H1 (cell line): ENCODE data around the gene TXNL4A. TPM values are rescaled to one million over a fixed set of nuclear protein-coding genes. Genes with fewer than 3 reads are reported as not detected.

Experiments
- CTCF ChIA-PET: fragments of 300-600 bp; sonication (Branson Sonifier 250); formaldehyde crosslinking; loops from one replicate; lab custom pipeline; 2021; ENCODE audit not compliant: partially characterized antibody; lab: Charles Lee
- POLR2A ChIA-PET: fragments of 300-600 bp; sonication (Branson Sonifier 250); formaldehyde crosslinking; loops from one replicate; lab custom pipeline; 2021; ENCODE audit warnings: inconsistent platforms; ENCODE audit not compliant: partially characterized antibody; lab: Charles Lee
- DNase-seq, 2 experiments: peaks; one replicate each; pipeline versions ENCODE4 v3.0.0 to v3.0.0-alpha.2; 2010 to 2022; ENCODE audit warnings: low spot score in 2 of 2, low read depth in 1 of 2, mixed read lengths in 1 of 2
- FAIRE-seq: peaks from 2 replicates; lab custom pipeline; 2011; peaks lifted over from hg19 to GRCh38; lab: Jason Lieb, UNC
- H2AFZ ChIP-seq: 2 replicates; pipeline ENCODE4 v1.8.1; 2012; ENCODE audit warnings: low read length, inconsistent platforms
- H2AK5ac ChIP-seq: 2 replicates; pipeline ENCODE4 v1.6.1; 2013; ENCODE audit warnings: low read depth, low read length
- H2BK120ac ChIP-seq: replicated peaks from 2 replicates; pipeline ENCODE3; 2013; ENCODE audit warnings: low read depth, low read length, inconsistent platforms
- H2BK12ac ChIP-seq: 2 replicates; pipeline ENCODE4 v1.6.1; 2013; ENCODE audit warnings: low read depth, low read length
- H2BK15ac ChIP-seq: 2 replicates; pipeline ENCODE4 v1.6.1; 2013; ENCODE audit warnings: low read length
- H2BK20ac ChIP-seq: 2 replicates; pipeline ENCODE4 v1.6.1; 2013; ENCODE audit warnings: low read length
- H2BK5ac ChIP-seq: 2 replicates; pipeline ENCODE4 v1.6.1; 2013; ENCODE audit warnings: low read depth, low read length
- H3K14ac ChIP-seq: 2 replicates; pipeline ENCODE4 v1.6.1; 2013; ENCODE audit warnings: inconsistent platforms; ENCODE audit not compliant: insufficient read length
- H3K18ac ChIP-seq: 2 replicates; pipeline ENCODE4 v1.6.1; 2013; ENCODE audit warnings: low read length; ENCODE audit errors: extremely low read depth
- H3K23ac ChIP-seq: 2 replicates; pipeline ENCODE4 v1.6.1; 2013; ENCODE audit warnings: inconsistent platforms; ENCODE audit not compliant: insufficient read length
- H3K23me2 ChIP-seq: 2 replicates; pipeline ENCODE4 v1.6.1; 2013; ENCODE audit warnings: low read depth, low read length
- H3K27ac ChIP-seq: 2 replicates; pipeline ENCODE4 v1.6.1; 2011; ENCODE audit warnings: low read depth, low read length, inconsistent platforms
- H3K27me3 ChIP-seq, 4 experiments: replicated peaks in 1 of 4; 1 replicate in 1 of 4; 2 replicates in 3 of 4; pipeline versions ENCODE4 v1.6.1 to v1.8.1; 2011 to 2013; ENCODE audit warnings: low read length in 3 of 4, mild to moderate bottlenecking in 3 of 4, inconsistent platforms in 2 of 4, mixed read lengths in 2 of 4, moderate library complexity in 1 of 4; ENCODE audit not compliant: control insufficient read depth in 3 of 4, insufficient read depth in 3 of 4; ENCODE audit errors: extremely low read depth in 1 of 4
- H3K36me3 ChIP-seq, 4 experiments: 2 replicates each; pipeline versions ENCODE4 v1.6.1 to v1.8.1; 2011 to 2013; ENCODE audit warnings: mild to moderate bottlenecking in 4 of 4, low read length in 3 of 4, moderate library complexity in 2 of 4, control low read depth in 1 of 4, inconsistent platforms in 1 of 4; ENCODE audit not compliant: insufficient read depth in 4 of 4, control insufficient read depth in 2 of 4
- H3K4ac ChIP-seq: replicated peaks from 2 replicates; pipeline ENCODE3; 2013; ENCODE audit warnings: low read length, low read depth, mixed read lengths, inconsistent platforms; ENCODE audit not compliant: insufficient read length
- H3K4me1 ChIP-seq, 4 experiments: replicated peaks in 1 of 4; 1 replicate in 1 of 4; 2 replicates in 3 of 4; pipeline versions ENCODE4 v1.6.1 to v1.8.1; 2011 to 2013; ENCODE audit warnings: low read length in 3 of 4, inconsistent platforms in 2 of 4, mixed read lengths in 1 of 4; ENCODE audit not compliant: insufficient read depth in 4 of 4, control insufficient read depth in 3 of 4
- H3K4me2 ChIP-seq, 2 experiments: 2 replicates each; pipeline versions ENCODE4 v1.6.1 to v1.8.1; 2011 to 2013; ENCODE audit warnings: low read depth in 2 of 2, low read length in 2 of 2, control low read depth in 1 of 2, inconsistent platforms in 1 of 2, mild to moderate bottlenecking in 1 of 2; ENCODE audit not compliant: insufficient read depth in 1 of 2
- H3K4me3 ChIP-seq, 4 experiments: fragments of 200-600, 300-600 bp in 1 of 4; sonication (generic), shearing (Covaris generic), sonication (Bioruptor Twin) in 1 of 4; 2 replicates each; pipeline versions ENCODE4 v1.5.1 to v1.8.1; 2011 to 2016; ENCODE audit warnings: low read length in 4 of 4, low read depth in 3 of 4, control low read depth in 2 of 4, inconsistent platforms in 2 of 4, mild to moderate bottlenecking in 2 of 4, mixed read lengths in 1 of 4, moderate library complexity in 1 of 4; ENCODE audit not compliant: insufficient read depth in 2 of 4; ENCODE audit errors: extremely low read depth in 1 of 4
- H3K56ac ChIP-seq: replicated peaks from 2 replicates; pipeline ENCODE3; 2013; ENCODE audit warnings: low read depth, mild to moderate bottlenecking, mixed read lengths, low read length, inconsistent platforms; ENCODE audit not compliant: insufficient read length
- H3K79me1 ChIP-seq: 2 replicates; pipeline ENCODE4 v1.6.1; 2013; ENCODE audit warnings: low read depth, low read length, control low read depth
- H3K79me2 ChIP-seq, 2 experiments: 2 replicates each; pipeline versions ENCODE4 v1.6.1 to v1.8.1; 2012 to 2013; ENCODE audit warnings: low read length in 2 of 2, mild to moderate bottlenecking in 2 of 2, inconsistent platforms in 1 of 2; ENCODE audit not compliant: insufficient read depth in 2 of 2, control insufficient read depth in 1 of 2
- H3K9ac ChIP-seq, 4 experiments: replicated peaks in 1 of 4; 1 replicate in 1 of 4; 2 replicates in 3 of 4; pipeline versions ENCODE4 v1.6.1 to v1.8.1; 2011 to 2013; ENCODE audit warnings: low read depth in 3 of 4, low read length in 3 of 4, control low read depth in 2 of 4, mild to moderate bottlenecking in 2 of 4, moderate library complexity in 2 of 4, inconsistent platforms in 1 of 4; ENCODE audit errors: extremely low read depth in 1 of 4
- H3K9me3 ChIP-seq, 2 experiments: 2 replicates each; pipeline versions ENCODE4 v1.6.1 to v1.8.1; 2012 to 2013; ENCODE audit warnings: mild to moderate bottlenecking in 2 of 2, moderate library complexity in 2 of 2, control low read depth in 1 of 2, inconsistent platforms in 1 of 2, low read depth in 1 of 2, low read length in 1 of 2, mixed read lengths in 1 of 2; ENCODE audit not compliant: insufficient read depth in 2 of 2
- H4K20me1 ChIP-seq, 2 experiments: replicated peaks in 1 of 2; 2 replicates each; pipeline versions ENCODE3 to v1.8.1; 2011 to 2013; ENCODE audit warnings: inconsistent platforms in 2 of 2, low read length in 2 of 2, mild to moderate bottlenecking in 1 of 2; ENCODE audit not compliant: insufficient read depth in 2 of 2, control insufficient read depth in 1 of 2
- H4K5ac ChIP-seq: 2 replicates; pipeline ENCODE4 v1.6.1; 2013; ENCODE audit warnings: low read length, low read depth, mixed read lengths, inconsistent platforms; ENCODE audit not compliant: insufficient read length
- H4K8ac ChIP-seq: 2 replicates; pipeline ENCODE4 v1.8.0; 2013; ENCODE audit warnings: mild to moderate bottlenecking, moderate library complexity, low read length, inconsistent platforms; ENCODE audit not compliant: insufficient read depth; ENCODE audit errors: extremely low read depth
- H4K91ac ChIP-seq: replicated peaks from 2 replicates; pipeline ENCODE3; 2013; ENCODE audit warnings: low read length, mixed read lengths, inconsistent platforms; ENCODE audit not compliant: insufficient read length
- BCL11A ChIP-seq, 2 experiments: IDR thresholded peaks; one replicate each; pipeline ENCODE4 v1.6.1; 2011; ENCODE audit warnings: low read depth in 2 of 2, low read length in 2 of 2, mild to moderate bottlenecking in 2 of 2
- CBX5 ChIP-seq: fragments of 300-800, 300-1000 bp; sonication (generic); IDR thresholded peaks from 2 replicates; pipeline ENCODE4 v1.7.1; 2016; ENCODE audit warnings: antibody characterized with exemption, low read length, low read depth
- KDM5A ChIP-seq: fragments of 200-600 bp; IDR thresholded peaks from 2 replicates; pipeline ENCODE4 v1.7.1; 2012; ENCODE audit warnings: mild to moderate bottlenecking, low read length, inconsistent platforms, mixed read lengths
- POLR2AphosphoS5 ChIP-seq: IDR thresholded peaks from 2 replicates; pipeline ENCODE4 v1.6.1; 2011; ENCODE audit warnings: low read depth, low read length
- RFX5 ChIP-seq: IDR thresholded peaks from 2 replicates; pipeline ENCODE4 v1.6.1; 2011; ENCODE audit warnings: low read depth, low read length, improper control_type of control experiment, borderline replicate concordance
- RXRA ChIP-seq: IDR thresholded peaks from 2 replicates; pipeline ENCODE4 v1.6.1; 2011; ENCODE audit warnings: low read depth, mild to moderate bottlenecking, low read length, moderate library complexity; ENCODE audit not compliant: insufficient read depth
- SP1 ChIP-seq: IDR thresholded peaks from 2 replicates; pipeline ENCODE4 v1.6.1; 2011; ENCODE audit warnings: low read depth, low read length
- SP4 ChIP-seq: IDR thresholded peaks from 2 replicates; pipeline ENCODE4 v1.6.1; 2012; ENCODE audit warnings: low read length, inconsistent platforms
- SRF ChIP-seq: IDR thresholded peaks from 2 replicates; pipeline ENCODE4 v1.6.1; 2011; ENCODE audit warnings: mild to moderate bottlenecking, low read depth, low read length, moderate library complexity
- WGBS, 2 experiments: shearing (Covaris generic) in 1 of 2; methylation state at CpG; one replicate each; pipeline versions ENCODE4 v1.1.6 to v1.1.7; 2013 to 2015; ENCODE audit warnings: low lambda C conversion rate in 2 of 2, mixed read lengths in 2 of 2, inconsistent platforms in 1 of 2, low coverage in 1 of 2, missing lambda C conversion rate in 1 of 2; ENCODE audit not compliant: insufficient replicate concordance in 2 of 2, insufficient coverage in 1 of 2, insufficient read length in 1 of 2; ENCODE audit errors: extremely low coverage in 1 of 2, missing lambda C conversion rate in 1 of 2; 5-methylcytosine and 5-hydroxymethylcytosine counted together
- polyA plus RNA-seq, 7 experiments: library from polyadenylated mRNA; depleted of rRNA in 3 of 7; stranded (reverse) in 5 of 7; unstranded in 2 of 7; fragments of >200 nt in 5 of 7; fragments of 200-250 nt in 2 of 7; gene quantifications; 1 replicate in 5 of 7; 2 replicates in 1 of 7; 4 replicates in 1 of 7; pipeline versions ENCODE4 v1.2.1 to v1.2.3, GENCODE V29; 2011 to 2013; ENCODE audit warnings: missing spikeins in 2 of 7, mixed read lengths in 2 of 7
- total RNA-seq: library from RNA; stranded (reverse); fragmentation: NEBNext Ultra II Directional; extraction: Animal tissue kit (Norgen Biotek cat#: 25700); gene quantifications from 2 replicates; pipeline ENCODE4 v1.2.1, GENCODE V29; 2021
- TF ChIP-seq, protein P1 (sequence below), 3 experiments: IDR thresholded peaks; 1 replicate in 2 of 3; 2 replicates in 1 of 3; pipeline versions ENCODE4 v1.5.1 to v1.6.1; 2011; ENCODE audit warnings: low read length in 3 of 3, mild to moderate bottlenecking in 3 of 3, inconsistent platforms in 2 of 3, low read depth in 1 of 3, moderate library complexity in 1 of 3; ENCODE audit not compliant: insufficient read depth in 1 of 3; ENCODE audit errors: control extremely low read depth in 1 of 3

Gene TXNL4A
- total and polyA plus RNA-seq, 2 of the 8 experiments (the other 6 are each of a cell fraction or from before 2014, with no cell fraction given) = 169 to 181 TPM

DNA sequence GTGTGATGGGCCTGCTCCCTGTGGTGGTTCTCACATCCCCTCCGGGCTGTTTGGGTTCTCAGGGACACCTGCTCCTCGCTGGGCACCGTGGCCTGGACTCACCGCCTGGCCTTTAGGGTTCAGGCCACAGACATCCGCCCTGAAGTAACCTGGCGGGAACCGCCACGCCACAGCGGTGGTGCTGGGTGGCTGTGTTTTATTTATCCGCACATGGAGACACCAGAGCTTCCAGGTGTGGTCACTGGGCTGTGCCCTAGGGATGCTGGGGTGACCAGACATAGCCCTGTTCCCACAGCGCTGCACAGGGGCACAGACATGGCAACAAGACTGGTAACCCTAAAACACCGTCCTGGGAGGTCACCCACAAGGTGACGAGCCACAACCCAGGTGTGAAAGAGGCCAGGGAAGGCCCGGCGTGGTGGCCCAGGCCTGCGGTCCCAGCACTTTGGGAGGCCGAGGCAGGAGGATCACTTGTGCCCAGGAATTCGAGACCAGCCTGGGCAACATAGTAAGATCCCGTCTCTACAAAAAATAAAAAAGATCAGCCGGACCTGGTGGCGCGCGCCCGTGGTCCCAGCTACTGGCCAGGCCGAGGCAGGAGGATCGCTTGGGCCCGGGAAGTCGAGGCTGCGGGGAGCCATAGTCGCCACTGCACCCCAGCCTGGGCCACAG is 24.6 kb downstream of the TXNL4A start:
- H3K27ac ChIP-seq = no peak overlapping the region
- H2BK20ac ChIP-seq = no peak overlapping the region
- peak overlapping the region; percentile 28 for H4K8ac ChIP-seq
- peaks cover 2 to 24% (median 21%) of the 10 kb centered on the region in 4 experiments; a peak in 6 of 7 replicates for H3K4me1 ChIP-seq
- DNase-seq = no peak
- H3K23ac ChIP-seq = no peak overlapping the region
- H3K14ac ChIP-seq = no peak overlapping the region
- no peak overlapping the region for H2BK12ac ChIP-seq
- H3K9me3 ChIP-seq = no peaks in the 10 kb centered on the region
- no peaks in the 10 kb centered on the region for H3K79me1 ChIP-seq
- peaks cover 3 to 54% (median 45%) of the 10 kb centered on the region in 4 experiments for H3K27me3 ChIP-seq
- no peak for FAIRE-seq
- H3K18ac ChIP-seq = no peak overlapping the region
- peaks cover 2 to 10% of the 10 kb centered on the region in 2 experiments for H4K20me1 ChIP-seq
- H3K23me2 ChIP-seq = peaks cover 2% of the 10 kb centered on the region; the same call in 1 of the 2 replicates
- no peak overlapping the region for H2BK120ac ChIP-seq
- peak overlapping the region; percentile 40 to 70 for H3K4me2 ChIP-seq
- no peak overlapping the region for H4K5ac ChIP-seq
- H2BK15ac ChIP-seq = no peak overlapping the region
- H4K91ac ChIP-seq = no peak overlapping the region
- no peak overlapping the region for H3K4ac ChIP-seq
- no peaks in the 10 kb centered on the region for H3K36me3 ChIP-seq
- H3K79me2 ChIP-seq = no peaks in the 10 kb centered on the region
- H3K4me3 ChIP-seq = peak overlapping the region in 3 of 4 experiments; percentile 34 to 64 (median 36); a peak in 4 of 8 replicates
- POLR2A ChIA-PET = interaction anchor here (1.6 to 2.1 kb wide), 2 partner anchors 11 to 13 kb away, joined by 5 to 8 read pairs; no protein-coding TSS in a partner anchor
- 0 out of 2 replicates have a peak overlapping the region, but pooled peaks have one; percentile 39 for H2AK5ac ChIP-seq
- H3K56ac ChIP-seq = no peak overlapping the region
- no peak overlapping the region for H2AFZ ChIP-seq
- WGBS, 2 experiments = 86% methylated on average over 30 of the region's 30 CpGs; no CpG with 5 or more reads in 1 of the 2 experiments
- H3K9ac ChIP-seq = no peak overlapping the region
- H2BK5ac ChIP-seq = no peak overlapping the region
- CTCF ChIA-PET = interaction anchor here (0.9 to 3.0 kb wide), 4 partner anchors 12 to 77 kb away, joined by 3 to 17 read pairs (median 4); partner anchors contain the start of gene SLC66A2
- TF ChIP-seq BCL11A (IDR thresholded peaks at IDR 0.05; ENCODE audit: low read depth in 2 of 2, low read length in 2 of 2) (no peak), KDM5A (no peak), SP4 (no peak), RXRA (no peak), RFX5 (no peak), CBX5 (no peak), SP1 (no peak), POLR2AphosphoS5 (no peak), SRF (no peak)
- TF ChIP-seq, protein P1, sequence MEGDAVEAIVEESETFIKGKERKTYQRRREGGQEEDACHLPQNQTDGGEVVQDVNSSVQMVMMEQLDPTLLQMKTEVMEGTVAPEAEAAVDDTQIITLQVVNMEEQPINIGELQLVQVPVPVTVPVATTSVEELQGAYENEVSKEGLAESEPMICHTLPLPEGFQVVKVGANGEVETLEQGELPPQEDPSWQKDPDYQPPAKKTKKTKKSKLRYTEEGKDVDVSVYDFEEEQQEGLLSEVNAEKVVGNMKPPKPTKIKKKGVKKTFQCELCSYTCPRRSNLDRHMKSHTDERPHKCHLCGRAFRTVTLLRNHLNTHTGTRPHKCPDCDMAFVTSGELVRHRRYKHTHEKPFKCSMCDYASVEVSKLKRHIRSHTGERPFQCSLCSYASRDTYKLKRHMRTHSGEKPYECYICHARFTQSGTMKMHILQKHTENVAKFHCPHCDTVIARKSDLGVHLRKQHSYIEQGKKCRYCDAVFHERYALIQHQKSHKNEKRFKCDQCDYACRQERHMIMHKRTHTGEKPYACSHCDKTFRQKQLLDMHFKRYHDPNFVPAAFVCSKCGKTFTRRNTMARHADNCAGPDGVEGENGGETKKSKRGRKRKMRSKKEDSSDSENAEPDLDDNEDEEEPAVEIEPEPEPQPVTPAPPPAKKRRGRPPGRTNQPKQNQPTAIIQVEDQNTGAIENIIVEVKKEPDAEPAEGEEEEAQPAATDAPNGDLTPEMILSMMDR (IDR thresholded peaks at IDR 0.05; ENCODE audit: control extremely low read depth in 1 of 3, insufficient read depth in 1 of 3, low read depth in 1 of 3, low read length in 3 of 3) = no peak
